ENCODE measurements around the gene MIR17HG. TPM values are rescaled to one million over a fixed set of nuclear protein-coding genes. Genes with fewer than 3 reads are reported as not detected.
A peak's percentile ranks its signal among the peaks of the same experiment; 100 is the strongest.
"Not testable (repeated sequence)": the region's sequence is repeated elsewhere in the genome, so short reads cannot be mapped to it uniquely, and the experiment has no call there.

Gene MIR17HG
- polyA plus RNA-seq, 1 donor, result 2.7 TPM

GRCh38 chr13:91347996-91348905 is 764 bp downstream of the MIR17HG start:
- DNase-seq, result peak; percentile 11

- DNase-seq, result peak; percentile 96
Observed at GRCh38 chr13:91348906-91349435, 1.5 kb downstream of the MIR17HG start.

- DNase-seq, result no peak
Observed at GRCh38 chr13:91349992-91350911, 2.8 kb downstream of the MIR17HG start.

GRCh38 chr13:91351123-91351522 is 3.6 kb downstream of the MIR17HG start:
- no peak for DNase-seq

- no peak for DNase-seq
Observed at GRCh38 chr13:91351980-91352379, 4.5 kb downstream of the MIR17HG start.

- not testable (repeated sequence) for DNase-seq
Observed at GRCh38 chr13:91352891-91353290, 5.4 kb downstream of the MIR17HG start.

- no peak for DNase-seq
Observed at GRCh38 chr13:91353494-91353893, 6.0 kb downstream of the MIR17HG start.

GRCh38 chr13:91355099-91355825 is 7.8 kb downstream of the MIR17HG start:
- no peak for DNase-seq

GRCh38 chr13:91355826-91356710 is 8.6 kb downstream of the MIR17HG start:
- DNase-seq, result no peak

- no peak for DNase-seq
Observed at GRCh38 chr13:91356919-91357612, 9.6 kb downstream of the MIR17HG start.

GRCh38 chr13:91357613-91358386 is 10.3 kb downstream of the MIR17HG start:
- DNase-seq, result no peak

GRCh38 chr13:91358387-91358782 is 10.9 kb downstream of the MIR17HG start:
- no peak for DNase-seq

- no peak for DNase-seq
Observed at GRCh38 chr13:91359111-91359510, 11.6 kb downstream of the MIR17HG start.

- no peak for DNase-seq
Observed at GRCh38 chr13:91359631-91360030, 12.1 kb downstream of the MIR17HG start.

GRCh38 chr13:91360246-91360751 is 12.8 kb downstream of the MIR17HG start:
- DNase-seq, result no peak

GRCh38 chr13:91361755-91362271 is 14.3 kb downstream of the MIR17HG start:
- DNase-seq, result no peak

- no peak for DNase-seq
Observed at GRCh38 chr13:91362908-91363307, 15.4 kb downstream of the MIR17HG start.

GRCh38 chr13:91368101-91368500 is 20.6 kb downstream of the MIR17HG start:
- DNase-seq, result no peak
